ENCODE measurements around the gene TMEM270. TPM values are rescaled to one million over a fixed set of nuclear protein-coding genes. Genes with fewer than 3 reads are reported as not detected.
"Not testable (repeated sequence)": the region's sequence is repeated elsewhere in the genome, so short reads cannot be mapped to it uniquely, and the experiment has no call there.

TMEM270 gene
- total RNA-seq, 2 donors from 2014 or later, result not detected

GRCh38 chr7:73876973-73877372, 16.0 kb downstream of the TMEM270 start:
- Mint-ChIP-seq H3K36me3 (ENCODE audit: low read depth) (no peaks in the 10 kb centered on the region), H3K4me1 (peaks cover 2% of the 10 kb centered on the region), H3K27me3 (peaks cover 28% of the 10 kb centered on the region), H3K27ac (no peak overlapping the region), H3K4me3 (no peak overlapping the region)
- no peak for ATAC-seq
- DNase-seq, result no peak
- no peaks in the 10 kb centered on the region for H3K9me3 ChIP-seq (ENCODE audit: control insufficient read depth, low read length, poor library complexity, severe bottlenecking)

- Mint-ChIP-seq H3K27ac (no peak overlapping the region), H3K4me1 (peaks cover 3% of the 10 kb centered on the region), H3K4me3 (no peak overlapping the region), H3K36me3 (ENCODE audit: low read depth) (no peaks in the 10 kb centered on the region), H3K27me3 (peaks cover 35% of the 10 kb centered on the region)
- H3K9me3 ChIP-seq (ENCODE audit: control insufficient read depth, low read length, poor library complexity, severe bottlenecking), result no peaks in the 10 kb centered on the region
- no peak for ATAC-seq
- DNase-seq, result no peak
Observed at GRCh38 chr7:73879977-73880681, 19.2 kb downstream of the TMEM270 start.

GRCh38 chr7:73880755-73881328, 19.9 kb downstream of the TMEM270 start:
- no peak for DNase-seq
- no peak for ATAC-seq
- H3K4me3 Mint-ChIP-seq, result no peak overlapping the region
- no peak overlapping the region for H3K27ac Mint-ChIP-seq
- H3K36me3 Mint-ChIP-seq (ENCODE audit: low read depth), result no peaks in the 10 kb centered on the region
- H3K9me3 ChIP-seq (ENCODE audit: control insufficient read depth, low read length, poor library complexity, severe bottlenecking), result no peaks in the 10 kb centered on the region
- H3K4me1 Mint-ChIP-seq, result peaks cover 3% of the 10 kb centered on the region
- peaks cover 39% of the 10 kb centered on the region for H3K27me3 Mint-ChIP-seq

GRCh38 chr7:73881352-73882046, 20.5 kb downstream of the TMEM270 start:
- peaks cover 44% of the 10 kb centered on the region for H3K27me3 Mint-ChIP-seq
- DNase-seq (no peak), ATAC-seq (no peak)
- H3K36me3 Mint-ChIP-seq (ENCODE audit: low read depth), result no peaks in the 10 kb centered on the region
- H3K4me1 Mint-ChIP-seq, result peaks cover 3% of the 10 kb centered on the region
- no peak overlapping the region for H3K27ac Mint-ChIP-seq
- H3K4me3 Mint-ChIP-seq, result no peak overlapping the region
- H3K9me3 ChIP-seq (ENCODE audit: control insufficient read depth, low read length, poor library complexity, severe bottlenecking), result no peaks in the 10 kb centered on the region

- Mint-ChIP-seq H3K4me1 (peaks cover 3% of the 10 kb centered on the region), H3K4me3 (no peak overlapping the region), H3K27ac (no peak overlapping the region), H3K27me3 (peaks cover 50% of the 10 kb centered on the region), H3K36me3 (ENCODE audit: low read depth) (no peaks in the 10 kb centered on the region)
- DNase-seq (no peak), ATAC-seq (no peak)
- H3K9me3 ChIP-seq (ENCODE audit: control insufficient read depth, low read length, poor library complexity, severe bottlenecking), result no peaks in the 10 kb centered on the region
Observed at GRCh38 chr7:73882047-73882402, 21.1 kb downstream of the TMEM270 start.

GRCh38 chr7:73884867-73885422, 24.0 kb downstream of the TMEM270 start:
- H3K27ac Mint-ChIP-seq; DNase-seq; H3K4me1 Mint-ChIP-seq; ATAC-seq; H3K9me3 ChIP-seq (ENCODE audit: control insufficient read depth, low read length, poor library complexity, severe bottlenecking); H3K36me3 Mint-ChIP-seq (ENCODE audit: low read depth); H3K4me3 Mint-ChIP-seq: not testable (repeated sequence)
- peaks cover 44% of the 10 kb centered on the region for H3K27me3 Mint-ChIP-seq

- Mint-ChIP-seq H3K27ac (no peak overlapping the region), H3K4me1 (peaks cover 8% of the 10 kb centered on the region)
- ATAC-seq, result no peak
Observed at GRCh38 chr7:73885433-73885974, 24.5 kb downstream of the TMEM270 start.

GRCh38 chr7:73885975-73886798, 25.2 kb downstream of the TMEM270 start:
- Mint-ChIP-seq H3K4me1 (peaks cover 9% of the 10 kb centered on the region), H3K27me3 (peaks cover 32% of the 10 kb centered on the region), H3K4me3 (peak overlapping the region; percentile 31), H3K36me3 (ENCODE audit: low read depth) (peaks cover 7% of the 10 kb centered on the region), H3K27ac (no peak overlapping the region)
- no peaks in the 10 kb centered on the region for H3K9me3 ChIP-seq (ENCODE audit: control insufficient read depth, low read length, poor library complexity, severe bottlenecking)
- DNase-seq (no peak), ATAC-seq (no peak)

More at GRCh38 chr7:73885433-73885974, 24.5 kb downstream of the TMEM270 start:
- no peak for DNase-seq
- Mint-ChIP-seq H3K27me3 (peaks cover 39% of the 10 kb centered on the region), H3K36me3 (ENCODE audit: low read depth) (peaks cover 7% of the 10 kb centered on the region), H3K4me3 (no peak overlapping the region)
- no peaks in the 10 kb centered on the region for H3K9me3 ChIP-seq (ENCODE audit: control insufficient read depth, low read length, poor library complexity, severe bottlenecking)

GRCh38 chr7:73887762-73888161, 26.8 kb downstream of the TMEM270 start:
- Mint-ChIP-seq H3K4me1 (peaks cover 11% of the 10 kb centered on the region), H3K27me3 (peaks cover 43% of the 10 kb centered on the region), H3K27ac (no peak overlapping the region), H3K4me3 (no peak overlapping the region), H3K36me3 (ENCODE audit: low read depth) (peaks cover 7% of the 10 kb centered on the region)
- H3K9me3 ChIP-seq (ENCODE audit: control insufficient read depth, low read length, poor library complexity, severe bottlenecking), result no peaks in the 10 kb centered on the region
- ATAC-seq, result no peak
- DNase-seq, result no peak

- ATAC-seq, result no peak
- DNase-seq, result no peak
- Mint-ChIP-seq H3K4me3 (no peak overlapping the region), H3K27me3 (peaks cover 45% of the 10 kb centered on the region), H3K36me3 (ENCODE audit: low read depth) (peaks cover 7% of the 10 kb centered on the region), H3K27ac (no peak overlapping the region), H3K4me1 (peaks cover 11% of the 10 kb centered on the region)
- no peaks in the 10 kb centered on the region for H3K9me3 ChIP-seq (ENCODE audit: control insufficient read depth, low read length, poor library complexity, severe bottlenecking)
Observed at GRCh38 chr7:73888959-73889358, 28.0 kb downstream of the TMEM270 start.

- Mint-ChIP-seq H3K27me3 (peaks cover 50% of the 10 kb centered on the region), H3K36me3 (ENCODE audit: low read depth) (peaks cover 7% of the 10 kb centered on the region), H3K27ac (no peak overlapping the region), H3K4me1 (peaks cover 9% of the 10 kb centered on the region), H3K4me3 (no peak overlapping the region)
- no peak for DNase-seq
- ATAC-seq, result no peak
- no peaks in the 10 kb centered on the region for H3K9me3 ChIP-seq (ENCODE audit: control insufficient read depth, low read length, poor library complexity, severe bottlenecking)
Observed at GRCh38 chr7:73890555-73891147, 29.7 kb downstream of the TMEM270 start.

GRCh38 chr7:73891178-73891885, 30.4 kb downstream of the TMEM270 start:
- Mint-ChIP-seq H3K36me3 (ENCODE audit: low read depth) (peaks cover 7% of the 10 kb centered on the region), H3K27ac (no peak overlapping the region), H3K4me1 (peaks cover 9% of the 10 kb centered on the region), H3K27me3 (peaks cover 43% of the 10 kb centered on the region), H3K4me3 (no peak overlapping the region)
- ATAC-seq (no peak), DNase-seq (no peak)
- H3K9me3 ChIP-seq (ENCODE audit: control insufficient read depth, low read length, poor library complexity, severe bottlenecking), result no peaks in the 10 kb centered on the region

Data from T-helper 17 cell (primary cell).